ENCODE data around the gene DAW1.

Gene DAW1

DNA sequence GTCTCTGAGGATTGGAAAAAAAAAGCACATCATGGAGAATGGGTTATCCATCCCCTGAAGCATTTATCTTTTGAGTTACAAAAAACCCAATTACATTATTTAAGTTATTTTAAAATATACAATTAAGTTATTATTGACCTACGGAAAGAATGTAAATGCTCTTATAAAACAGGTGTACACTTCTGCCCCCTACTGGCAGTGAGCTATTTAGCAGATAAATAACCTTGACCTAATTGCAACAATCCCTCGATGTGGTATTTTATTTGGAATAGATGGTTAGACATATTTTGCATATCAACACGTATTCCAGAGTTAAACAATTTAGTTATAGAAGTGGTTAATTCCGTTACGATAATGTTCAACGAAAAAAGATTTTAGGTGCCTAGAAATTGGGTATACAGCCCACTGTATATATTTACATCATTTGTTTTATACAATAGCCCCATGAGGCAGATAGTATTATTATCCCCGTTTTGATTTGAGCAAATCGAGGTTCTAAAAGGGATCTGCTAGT is 9.1 kb upstream of the DAW1 start:
- DNase-seq (ENCODE audit: low read depth) = no peak

DNA sequence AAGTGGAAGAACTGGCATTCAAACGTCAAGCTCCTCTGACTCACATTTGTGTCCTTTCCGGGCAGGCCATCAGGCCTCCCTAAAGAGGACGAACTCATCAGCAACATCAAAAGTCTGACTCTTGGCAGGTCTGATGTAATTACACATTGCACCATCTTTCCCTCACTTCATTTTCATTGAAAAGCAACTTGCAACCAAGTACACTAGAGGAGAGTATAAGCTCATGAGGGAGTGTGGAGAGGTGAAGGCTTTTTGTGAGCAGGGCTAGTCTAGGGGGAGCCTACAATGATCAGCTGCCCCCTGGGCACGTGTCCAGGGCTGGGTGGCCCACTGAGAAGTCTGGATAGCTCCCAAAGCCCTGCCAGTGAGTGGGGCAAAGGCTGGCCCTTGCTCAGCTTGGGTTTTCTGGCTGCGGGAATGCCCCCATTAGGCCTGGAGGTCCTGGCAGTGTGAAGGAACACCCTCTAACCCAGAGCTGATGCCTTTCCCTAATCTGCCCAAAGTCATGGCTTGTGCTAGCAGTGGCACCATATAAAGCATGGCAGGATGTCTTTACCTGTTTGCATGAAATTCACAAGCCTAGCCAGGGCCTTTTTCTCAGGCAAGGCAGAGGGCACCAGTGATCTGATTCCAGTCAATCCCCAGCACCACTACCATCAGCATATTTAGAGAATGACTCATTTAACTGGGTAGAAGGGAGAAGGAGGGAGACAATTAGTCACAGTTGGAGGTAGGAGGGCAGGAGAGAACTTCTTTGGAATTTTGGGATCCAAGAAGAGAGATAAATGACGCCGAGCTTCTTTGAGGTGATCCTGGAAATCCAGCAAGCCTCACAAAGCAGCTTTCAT is 8.5 kb upstream of the DAW1 start:
- no peak for DNase-seq (ENCODE audit: low read depth)

DNA sequence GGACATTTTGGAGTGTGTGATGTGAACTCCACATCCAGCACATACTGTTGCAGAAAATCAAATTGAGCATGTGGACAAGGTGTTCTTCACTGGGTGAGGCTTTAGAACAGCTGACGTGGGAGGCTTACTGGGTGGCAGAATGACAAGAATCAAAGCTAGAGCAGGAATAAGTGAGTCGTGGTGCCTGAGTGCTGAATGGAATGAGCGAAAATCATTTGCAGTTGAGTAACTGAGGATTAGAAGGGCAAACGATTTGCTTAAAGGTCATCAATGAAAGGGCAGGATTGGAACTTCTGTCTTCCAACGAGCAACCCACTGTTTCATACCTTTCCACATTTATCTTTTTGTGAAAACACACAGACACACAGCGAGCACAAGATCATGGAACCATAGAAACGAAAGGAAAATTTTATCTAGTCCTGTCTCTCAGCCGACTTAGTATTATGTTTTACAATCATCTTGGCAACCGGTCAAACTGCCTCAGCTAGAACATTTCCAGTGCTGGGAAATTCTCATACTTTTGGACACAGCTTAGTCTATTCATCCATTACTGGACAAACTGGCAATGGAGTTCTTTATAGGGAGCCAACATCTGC is 7.2 kb upstream of the DAW1 start:
- DNase-seq (ENCODE audit: low read depth) = no peak

DNA sequence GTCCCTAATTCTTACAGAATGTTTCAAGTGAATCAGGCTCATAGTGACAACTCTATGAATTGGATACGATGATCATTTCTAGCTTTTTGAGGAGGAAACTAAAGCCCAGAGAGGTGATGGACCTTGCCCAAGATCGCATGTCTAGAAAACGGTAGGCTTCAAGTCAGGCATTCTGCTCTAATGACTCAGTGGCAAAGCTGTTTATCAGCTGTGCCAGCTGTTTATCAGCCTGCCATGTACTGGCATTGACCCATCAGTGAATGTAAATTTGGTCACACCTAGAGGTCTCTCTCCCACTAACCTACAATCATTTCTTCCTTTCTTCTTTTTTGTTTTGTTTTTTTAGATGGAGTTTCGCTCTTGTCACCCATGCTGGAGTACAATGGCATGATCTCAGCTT is 6.1 kb upstream of the DAW1 start:
- DNase-seq (ENCODE audit: low read depth) = no peak

DNA sequence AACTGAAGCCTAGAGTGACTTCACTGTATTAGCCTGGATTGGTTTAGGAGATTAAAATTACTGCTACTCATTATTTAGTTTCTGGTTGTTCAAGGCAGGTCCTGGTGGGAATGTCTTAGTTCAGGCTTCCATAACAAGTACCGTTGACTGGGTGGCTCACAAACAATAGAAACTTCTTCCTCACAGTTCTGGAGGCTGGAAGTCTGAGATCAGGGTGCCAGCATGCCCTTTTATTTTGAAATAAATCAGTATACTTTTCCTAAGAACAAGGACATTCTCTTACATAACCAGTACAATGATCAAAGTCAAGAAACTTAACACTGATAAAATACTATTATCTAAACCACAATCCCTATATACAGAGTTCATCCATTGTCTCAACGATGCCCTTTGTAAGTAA is 4.0 kb upstream of the DAW1 start:
- DNase-seq (ENCODE audit: low read depth) = no peak

DNA sequence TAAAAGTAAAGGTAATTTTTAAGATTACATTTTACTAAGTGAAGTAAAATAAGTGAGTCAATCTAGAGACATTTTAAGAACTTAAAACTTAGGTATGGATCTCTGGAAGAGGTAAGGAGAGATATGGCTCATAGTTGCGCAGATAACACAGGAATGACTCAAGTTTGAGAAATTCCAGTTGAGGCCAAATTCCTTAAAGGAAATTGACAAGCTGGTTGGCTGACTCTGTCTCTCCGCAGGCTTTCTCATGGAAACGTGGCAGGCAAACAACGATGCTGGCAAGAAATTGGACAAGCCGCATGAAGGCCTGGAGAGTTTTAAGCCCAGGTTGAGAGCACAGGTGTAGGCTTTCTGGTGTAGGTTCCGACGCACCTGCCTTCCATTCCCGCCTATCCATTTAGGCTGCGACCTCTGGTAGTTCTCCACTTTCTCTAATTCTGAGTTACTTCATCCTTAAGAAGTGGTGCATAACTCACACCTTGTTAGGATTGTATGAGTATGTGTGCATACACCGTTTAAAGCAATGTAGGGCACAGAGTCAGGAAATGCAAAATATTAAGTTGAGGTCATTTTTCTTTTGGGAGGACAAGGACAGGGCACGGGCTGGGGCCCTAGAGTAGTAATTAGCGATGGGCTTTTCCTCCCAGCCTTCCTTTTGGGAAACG is 589 bp upstream of the DAW1 start:
- no peak for DNase-seq (ENCODE audit: low read depth)

DNA sequence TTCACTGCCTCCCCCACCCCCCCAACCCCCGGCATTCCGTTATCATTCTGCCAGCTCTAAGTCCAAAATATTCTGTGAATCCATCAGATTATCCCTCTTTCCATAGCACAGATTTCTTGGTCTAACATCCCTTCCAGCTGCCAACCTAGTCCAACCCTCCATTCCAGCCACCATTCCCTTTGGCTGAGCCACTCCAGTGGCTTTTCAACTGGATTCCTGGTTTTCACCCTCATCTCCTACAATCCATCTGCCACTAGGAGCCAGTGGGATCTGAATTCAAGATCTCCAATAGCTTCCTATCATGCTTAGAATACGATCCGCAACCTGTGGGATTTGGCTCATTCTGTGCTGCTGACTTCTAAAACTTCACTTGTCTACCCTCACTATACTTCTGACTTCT is 1.2 kb downstream of the DAW1 start:
- no peak for DNase-seq (ENCODE audit: low read depth)

DNA sequence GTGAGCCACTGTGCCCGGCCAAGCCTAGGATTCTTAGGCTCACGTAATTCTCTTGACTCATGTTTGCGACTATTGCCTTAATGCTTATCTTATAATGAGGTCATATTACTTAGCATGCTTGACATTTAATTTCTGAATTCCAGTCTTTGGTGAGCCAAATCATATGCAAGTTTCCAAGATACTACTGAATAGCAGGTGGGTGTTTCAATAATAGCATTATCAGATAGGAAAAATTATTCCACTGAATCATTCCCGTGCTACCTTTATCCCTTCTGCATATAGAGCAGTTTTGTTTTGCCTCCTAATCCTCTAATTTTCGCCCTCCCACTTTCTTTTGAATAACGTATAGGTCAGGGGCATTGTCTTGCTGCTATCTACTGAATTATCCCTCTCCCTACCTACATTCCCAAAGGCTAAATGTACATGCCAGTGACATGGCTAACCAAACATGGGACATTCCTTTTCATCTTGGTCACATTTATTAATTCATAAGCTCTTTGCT is 4.9 kb downstream of the DAW1 start:
- DNase-seq (ENCODE audit: low read depth) = no peak

DNA sequence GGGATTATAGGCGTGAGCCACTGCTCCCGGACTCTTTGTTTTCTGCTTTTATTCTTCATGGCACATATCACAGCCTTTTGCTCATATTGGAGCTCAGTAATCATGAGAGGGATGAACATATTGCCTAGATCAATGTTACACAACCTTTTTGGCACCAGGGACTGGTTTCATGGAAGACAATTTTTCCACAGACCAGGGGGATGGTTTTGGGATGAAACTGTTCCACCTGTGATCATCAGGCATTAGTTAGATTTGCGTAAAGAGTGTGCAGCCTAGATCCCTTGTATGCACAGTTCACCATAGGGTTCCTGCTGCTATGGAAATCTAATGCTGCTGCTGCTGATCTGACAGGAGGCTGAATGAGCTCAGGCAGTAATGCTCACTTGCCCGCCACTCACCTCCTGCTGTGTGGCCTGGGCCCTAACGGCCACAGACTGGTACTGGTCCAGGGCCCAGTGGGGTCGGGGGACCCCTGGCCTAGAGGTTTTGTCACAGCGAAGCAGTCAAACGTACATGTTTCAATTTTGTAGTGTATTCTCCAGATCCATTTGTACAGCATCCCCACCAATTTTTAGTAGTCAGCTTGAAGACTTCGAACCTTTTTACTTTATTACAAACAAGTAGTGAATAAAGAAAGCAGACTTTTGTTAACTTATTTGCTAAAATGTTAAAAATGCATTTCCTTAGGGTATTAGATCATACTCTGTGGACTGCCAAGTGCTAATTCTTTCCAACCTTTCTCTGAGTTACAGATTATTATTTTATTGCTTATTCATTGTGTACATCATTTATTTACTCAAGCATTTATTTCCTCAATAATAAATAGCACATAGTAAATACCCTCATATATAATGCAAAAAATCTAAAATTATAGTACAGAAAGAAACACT is 6.2 kb downstream of the DAW1 start:
- no peak for DNase-seq (ENCODE audit: low read depth)

DNA sequence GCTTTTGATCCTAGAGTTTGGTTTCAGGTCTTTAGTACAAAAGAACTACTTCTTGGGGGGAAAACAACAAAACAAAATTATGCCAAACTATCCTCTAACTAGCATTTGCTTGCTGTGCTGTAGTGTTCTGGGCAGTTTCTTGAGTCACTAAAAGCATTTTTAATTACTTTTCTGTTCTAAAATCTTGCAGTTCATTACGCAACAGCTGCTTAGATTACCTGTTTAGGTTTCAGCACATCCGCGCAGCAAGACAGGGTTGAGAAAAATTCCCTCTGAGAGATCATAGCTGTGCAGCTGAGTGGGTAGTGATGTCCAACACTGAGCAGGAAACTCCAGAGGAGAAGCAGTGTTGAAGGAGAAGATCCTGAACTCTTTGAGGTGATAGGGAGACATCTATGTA is 9.0 kb downstream of the DAW1 start:
- no peak for DNase-seq (ENCODE audit: low read depth)

DNA sequence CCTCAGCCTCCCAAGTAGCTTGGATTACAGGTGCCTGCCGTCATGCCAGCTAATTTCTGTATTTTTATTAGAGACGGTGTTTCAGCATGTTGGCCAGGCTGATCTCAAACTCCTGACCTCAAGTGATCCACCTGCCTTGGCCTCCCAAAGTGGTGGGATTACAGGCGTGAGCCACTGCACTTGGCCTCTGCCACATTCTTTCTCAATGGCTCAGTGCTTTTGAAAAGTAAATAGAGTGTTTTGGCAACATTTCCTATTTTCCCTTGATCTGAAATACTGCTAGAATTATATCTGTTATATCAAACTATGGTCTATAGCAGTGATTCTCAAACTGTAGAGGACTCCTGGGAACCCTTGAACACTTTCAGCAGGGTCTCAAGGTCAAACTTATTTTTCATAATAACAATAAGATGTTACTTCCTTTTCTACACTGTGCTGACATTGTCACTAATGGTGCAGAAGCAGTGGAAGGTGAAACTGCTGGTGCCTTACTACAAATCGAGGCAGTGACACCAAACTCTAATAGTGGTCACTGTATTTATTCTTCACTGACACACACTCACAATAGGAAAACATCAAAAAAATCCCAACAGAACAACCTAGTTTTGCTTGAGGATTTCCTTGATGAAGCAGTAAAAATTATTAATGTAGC is 10.6 kb downstream of the DAW1 start:
- DNase-seq (ENCODE audit: low read depth) = no peak

DNA sequence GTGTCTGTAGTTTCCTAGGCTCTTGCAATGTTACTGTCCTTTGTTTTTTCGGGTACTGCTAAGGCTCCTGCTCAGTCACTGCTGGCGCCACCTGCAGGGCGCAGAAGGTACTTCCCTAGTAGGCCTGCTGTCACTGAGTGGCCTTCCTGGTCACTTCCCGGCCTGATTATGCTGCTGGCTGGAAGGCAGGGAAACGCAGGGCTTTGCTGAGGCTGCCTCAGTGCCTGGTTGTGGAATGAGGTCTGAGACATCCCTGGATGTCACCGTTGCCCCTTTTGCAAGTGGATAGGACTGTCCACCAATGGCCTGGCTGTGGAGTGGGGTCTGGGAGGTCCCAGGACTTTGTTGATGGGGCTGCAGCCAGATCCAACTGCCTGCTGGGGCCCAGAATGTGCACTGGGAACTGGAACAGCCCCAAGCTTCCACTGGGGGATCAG is 13.1 kb downstream of the DAW1 start:
- DNase-seq (ENCODE audit: low read depth) = peak; percentile 55

DNA sequence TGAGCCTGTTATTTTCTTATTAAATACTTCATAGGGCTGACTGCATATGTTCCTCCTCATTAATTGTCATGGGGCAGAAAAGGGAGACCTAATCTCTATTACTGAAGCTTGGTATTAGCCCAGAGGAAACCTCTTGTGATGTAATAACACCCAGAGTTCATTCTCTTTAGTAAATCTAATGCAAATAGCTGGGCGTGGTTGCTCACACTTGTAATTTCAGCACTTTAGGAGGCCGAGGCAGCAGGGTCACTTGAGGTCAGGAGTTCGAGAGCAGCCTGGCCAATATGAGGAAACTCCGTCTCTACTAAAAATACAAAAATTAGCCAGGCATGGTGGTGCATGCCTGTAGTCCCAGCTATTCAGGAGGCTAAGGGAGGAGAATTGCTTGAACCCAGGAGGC is 14.7 kb downstream of the DAW1 start:
- DNase-seq (ENCODE audit: low read depth) = no peak

DNA sequence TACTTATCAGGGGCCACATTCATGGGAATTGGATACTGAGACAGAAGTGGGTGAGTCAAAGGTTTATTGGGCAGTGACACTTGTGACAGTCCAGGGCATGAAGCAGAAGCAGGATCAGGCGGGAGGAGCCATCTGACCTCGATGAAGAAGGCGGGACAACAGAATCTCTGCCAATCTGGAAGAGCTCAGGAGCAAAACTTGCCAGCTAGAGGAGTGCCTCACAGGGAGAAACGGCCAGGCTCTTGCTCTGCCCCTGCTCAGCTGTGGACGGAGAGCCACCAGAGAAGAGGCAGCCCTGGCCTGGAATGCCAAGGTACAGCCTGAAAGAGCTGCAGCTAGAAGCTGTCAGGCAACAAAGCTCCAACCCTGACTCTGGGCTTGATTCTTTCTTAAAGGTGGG is 16.9 kb downstream of the DAW1 start:
- no peak for DNase-seq (ENCODE audit: low read depth)

DNA sequence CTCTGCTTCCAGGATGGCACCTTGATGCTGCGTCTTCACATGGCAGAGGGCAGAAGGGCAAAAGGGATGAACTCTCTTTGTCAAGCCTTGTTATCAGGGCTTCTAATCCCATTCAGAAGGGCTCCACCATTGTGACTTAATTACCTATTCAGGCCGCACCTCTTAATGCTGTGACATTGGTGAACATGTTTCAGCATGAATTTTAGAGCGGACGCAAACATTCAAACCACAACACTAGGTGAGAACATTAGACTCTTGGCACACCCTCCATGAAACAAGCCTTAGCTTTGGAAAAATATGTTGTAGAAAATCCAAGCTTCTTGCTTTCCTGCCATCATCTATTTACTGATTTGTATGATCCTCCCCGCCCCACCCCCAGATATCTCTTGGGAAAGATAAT is 17.9 kb downstream of the DAW1 start:
- no peak for DNase-seq (ENCODE audit: low read depth)

DNA sequence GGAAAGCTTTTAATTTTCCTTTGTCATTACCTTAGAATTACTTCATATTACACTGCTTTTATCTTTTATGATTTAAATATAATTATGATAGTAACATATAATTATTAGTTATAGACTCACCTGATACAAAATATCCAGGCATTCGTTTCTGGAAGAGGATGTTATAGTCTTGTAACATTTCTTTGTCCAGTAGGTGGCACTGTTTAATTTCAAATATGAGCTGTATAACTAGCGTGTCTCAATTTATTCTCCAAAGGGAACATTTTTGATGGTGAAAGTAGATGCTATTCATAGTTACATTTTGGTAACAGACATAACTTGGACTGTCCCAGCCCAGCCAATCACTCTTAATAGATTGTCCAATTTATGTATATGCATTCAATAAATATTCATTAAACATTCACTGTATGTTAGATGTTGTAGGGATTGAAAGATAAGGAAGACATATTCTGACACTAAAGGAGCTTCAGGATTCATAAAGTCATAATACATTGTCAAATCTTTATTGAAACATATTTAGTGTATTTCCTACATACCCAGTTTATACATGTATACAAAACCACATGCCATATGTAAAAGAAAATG is 19.2 kb downstream of the DAW1 start:
- no peak for DNase-seq (ENCODE audit: low read depth)

DNA sequence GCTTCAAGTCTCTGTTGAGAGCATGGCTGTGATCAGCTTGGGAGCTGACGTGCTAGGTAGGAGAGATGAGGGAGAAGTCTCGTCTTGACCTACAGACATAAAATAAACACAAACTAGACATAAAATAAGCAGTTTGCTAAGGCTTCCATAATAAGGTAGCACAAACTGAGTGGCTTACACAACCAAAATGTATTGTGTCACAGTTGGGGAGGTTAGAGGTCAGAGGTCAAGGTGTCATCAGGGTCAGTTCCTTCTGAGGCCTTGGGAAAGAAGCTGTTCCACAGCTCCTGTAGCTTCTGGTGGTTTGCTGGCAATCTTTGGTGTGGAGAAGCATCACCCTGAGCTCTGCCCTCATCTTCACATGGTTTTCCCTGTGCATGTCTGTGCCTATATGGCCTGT is 20.2 kb downstream of the DAW1 start:
- no peak for DNase-seq (ENCODE audit: low read depth)

DNA sequence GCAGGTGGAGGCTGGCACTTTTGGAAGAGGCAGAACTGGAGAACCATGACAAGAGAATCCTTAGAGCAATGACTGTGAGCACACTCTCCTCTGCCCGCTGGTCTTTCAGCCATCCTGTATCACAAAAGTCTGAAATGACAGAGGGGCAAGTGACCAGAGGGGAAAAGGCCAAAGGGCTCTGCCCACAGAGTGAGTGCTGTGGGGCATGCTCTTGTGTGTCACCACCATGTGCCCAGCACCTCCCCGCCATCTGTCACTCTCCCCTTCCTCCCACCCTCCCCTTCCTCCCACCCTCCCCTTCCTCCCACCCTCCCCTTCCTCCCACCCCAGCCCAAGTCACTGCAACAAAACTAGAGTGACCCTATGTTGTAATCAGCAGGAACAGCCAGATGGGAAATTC is 31.9 kb downstream of the DAW1 start:
- DNase-seq (ENCODE audit: low read depth) = no peak

DNA sequence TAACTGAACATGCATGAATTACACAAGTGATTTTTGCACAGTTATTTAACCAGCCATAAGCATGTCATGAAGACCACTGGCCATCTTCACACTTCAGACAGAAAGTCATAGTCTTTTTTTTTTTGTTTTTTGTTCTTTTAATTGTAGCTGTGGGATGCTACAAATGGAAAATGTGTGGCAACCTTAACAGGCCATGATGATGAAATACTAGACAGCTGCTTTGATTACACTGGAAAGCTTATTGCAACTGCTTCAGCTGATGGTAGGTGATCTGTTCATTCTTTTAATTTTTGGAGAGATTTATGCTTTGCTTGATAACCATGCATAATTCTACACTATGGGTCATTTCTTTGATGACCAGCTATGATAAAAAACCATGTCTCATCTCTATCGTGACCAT is 35.6 kb downstream of the DAW1 start:
- no peak for DNase-seq (ENCODE audit: low read depth)

DNA sequence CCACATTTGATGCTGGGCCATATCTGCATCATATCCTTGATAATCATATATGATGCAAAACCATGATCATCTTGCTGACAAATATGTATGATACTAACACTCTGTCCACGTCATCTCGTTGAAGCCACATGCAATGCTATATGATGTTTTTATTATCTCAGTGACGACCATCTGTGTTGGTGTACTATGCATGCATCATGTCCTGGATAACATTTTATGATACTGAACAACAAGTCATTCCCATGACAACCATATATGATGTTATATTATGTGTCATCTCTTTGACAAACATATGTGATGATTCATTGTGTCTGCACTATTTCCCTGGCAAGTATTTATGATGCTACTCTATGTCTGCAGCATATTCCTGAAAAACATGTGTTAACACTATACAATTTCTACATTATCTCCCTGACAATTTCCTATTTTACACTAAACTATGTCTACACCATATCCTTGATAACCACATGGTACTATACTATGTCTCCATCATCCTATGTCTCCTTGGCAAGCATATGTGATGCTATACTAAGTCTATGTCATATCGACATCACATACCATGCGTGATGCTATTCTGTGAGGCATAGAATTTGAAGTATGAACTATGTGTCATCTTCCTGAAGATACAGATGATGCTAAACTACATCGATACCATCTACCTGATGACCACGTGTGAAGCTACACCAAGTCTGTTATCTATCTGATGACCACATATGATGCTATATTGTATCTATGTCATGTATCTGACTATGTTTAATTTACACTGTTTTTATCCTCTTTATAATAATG is 37.0 kb downstream of the DAW1 start:
- DNase-seq (ENCODE audit: low read depth) = no peak

All from activated T-cell treated with anti-CD3 and anti-CD28 coated beads for 48 hours (primary cell).